ENCODE data around the gene MKNK1.

Gene MKNK1

GRCh38 chr1:46520063-46520911 is 83.8 kb downstream of the MKNK1 start:
- DNase-seq, result no peak

GRCh38 chr1:46519209-46519608 is 84.9 kb downstream of the MKNK1 start:
- no peak for DNase-seq

GRCh38 chr1:46517932-46518498 is 86.1 kb downstream of the MKNK1 start:
- DNase-seq, result no peak

GRCh38 chr1:46517010-46517600 is 87.0 kb downstream of the MKNK1 start:
- DNase-seq, result no peak

GRCh38 chr1:46516200-46516950 is 87.7 kb downstream of the MKNK1 start:
- DNase-seq, result no peak

- DNase-seq, result no peak
Measured at GRCh38 chr1:46515576-46515975, 88.5 kb downstream of the MKNK1 start.

- DNase-seq, result no peak
Measured at GRCh38 chr1:46513536-46513935, 90.5 kb downstream of the MKNK1 start.

GRCh38 chr1:46512792-46513190 is 91.3 kb downstream of the MKNK1 start:
- no peak for DNase-seq

GRCh38 chr1:46512135-46512791 is 91.8 kb downstream of the MKNK1 start:
- no peak for DNase-seq

- no peak for DNase-seq
Measured at GRCh38 chr1:46510998-46511365, 93.1 kb downstream of the MKNK1 start.

GRCh38 chr1:46510341-46510997 is 93.6 kb downstream of the MKNK1 start:
- DNase-seq, result no peak

GRCh38 chr1:46508757-46509156 is 95.3 kb downstream of the MKNK1 start:
- DNase-seq, result no peak
